GM18511 (cell line): ENCODE data around the gene MAPT.
"Not testable (repeated sequence)": the region's sequence is repeated elsewhere in the genome, so short reads cannot be mapped to it uniquely, and the experiment has no call there.

ENCODE experiments used
- ATAC-seq: cut with Tn5 transposase; IDR thresholded peaks from one replicate; pipeline ENCODE4 v1.9.1; 2021; ENCODE audit warnings: mild to moderate bottlenecking, moderate library complexity; ENCODE audit not compliant: unreplicated experiment

Gene MAPT

GRCh38 chr17:45949755-45950320 is 55.5 kb downstream of the MAPT start:
- ATAC-seq, result no peak

- ATAC-seq, result no peak
These were observed 56.5 kb downstream of the MAPT start for GRCh38 chr17:45950888-45951287.

DNA sequence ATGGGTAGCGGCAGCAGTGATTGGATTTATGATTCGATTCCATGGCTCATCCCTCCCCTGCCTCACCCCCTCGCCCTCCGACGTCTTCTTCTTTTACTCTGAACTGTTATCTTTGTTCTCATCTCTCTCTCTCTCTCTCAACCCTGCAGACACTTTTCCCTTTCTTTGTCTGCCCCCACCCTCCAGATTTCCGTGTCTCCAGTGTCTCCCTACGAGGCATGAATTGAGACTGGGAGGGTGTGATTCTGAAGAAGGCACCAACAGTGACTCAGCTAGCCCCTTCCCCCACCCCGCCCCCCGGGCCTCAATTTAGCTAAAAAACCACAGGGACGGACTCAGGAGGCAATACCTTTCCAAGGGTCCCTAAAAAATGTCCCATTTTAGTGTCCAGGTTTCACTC is 57.0 kb downstream of the MAPT start:
- ATAC-seq, result no peak

DNA sequence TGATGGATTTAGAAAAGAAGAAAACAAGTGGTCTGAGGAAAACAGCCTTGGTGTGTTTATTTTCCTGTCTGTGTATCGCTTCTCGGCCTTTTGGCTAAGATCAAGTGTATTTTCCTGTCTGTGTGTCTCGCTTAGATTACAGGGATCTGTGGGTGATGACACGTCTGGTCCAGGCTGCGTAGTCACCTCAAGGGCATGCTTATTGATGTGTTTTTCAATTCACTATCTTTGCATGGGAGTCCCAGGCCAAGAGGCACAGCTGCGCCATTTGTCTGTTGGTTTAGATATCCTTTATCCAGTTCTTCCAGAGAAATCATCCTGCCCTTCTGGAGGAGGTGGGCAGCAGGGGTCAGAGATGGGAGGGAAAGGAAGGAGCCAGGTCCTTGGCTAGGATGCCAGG is 57.6 kb downstream of the MAPT start:
- no peak for ATAC-seq

GRCh38 chr17:45952814-45953320 is 58.5 kb downstream of the MAPT start:
- ATAC-seq, result no peak

- no peak for ATAC-seq
These were observed 59.2 kb downstream of the MAPT start for GRCh38 chr17:45953561-45953960.

GRCh38 chr17:45954914-45955313 is 60.6 kb downstream of the MAPT start:
- ATAC-seq, result no peak

DNA sequence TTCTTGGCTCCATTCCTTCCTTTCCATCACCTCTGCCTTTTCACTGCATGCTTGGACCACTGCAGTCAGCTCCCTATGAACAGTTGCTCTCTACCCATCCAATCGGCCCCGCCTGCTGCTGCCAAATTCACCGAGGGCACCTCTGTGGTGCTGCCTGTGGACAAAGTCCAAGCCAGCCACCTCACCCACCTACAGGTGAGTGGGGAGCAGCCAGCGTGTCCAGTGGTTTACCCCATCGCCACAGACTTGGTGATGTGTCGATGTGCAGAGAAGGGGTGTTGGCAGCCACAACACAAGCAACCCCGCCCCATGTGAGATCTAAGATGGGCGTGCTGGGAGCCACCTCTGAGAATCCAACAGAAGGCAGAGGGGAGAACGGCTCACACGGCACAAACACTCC is 61.0 kb downstream of the MAPT start:
- no peak for ATAC-seq

DNA sequence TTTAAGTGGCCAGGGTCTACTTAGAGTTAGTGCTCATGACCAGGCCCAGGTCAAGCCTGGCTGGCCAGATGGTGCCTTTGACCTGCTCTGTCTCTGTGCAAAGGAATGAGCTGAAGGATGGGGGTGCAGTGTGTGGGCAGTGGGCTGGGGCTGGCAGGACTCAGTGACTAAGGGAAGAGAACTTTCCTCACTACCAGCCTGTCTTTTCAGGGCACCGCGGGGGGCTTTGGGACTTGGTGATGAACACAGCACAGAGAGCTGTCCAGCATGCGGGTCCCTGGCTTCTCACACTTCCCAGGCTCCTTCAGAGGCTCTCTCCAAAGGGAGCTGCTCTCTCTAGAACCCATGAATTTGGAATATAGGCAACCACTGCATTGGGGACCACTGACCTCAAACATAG is 61.7 kb downstream of the MAPT start:
- ATAC-seq, result no peak

- not testable (repeated sequence) for ATAC-seq
These were observed 62.4 kb downstream of the MAPT start for GRCh38 chr17:45956746-45957145.

- ATAC-seq, result no peak
These were observed 64.0 kb downstream of the MAPT start for GRCh38 chr17:45958307-45958706.

DNA sequence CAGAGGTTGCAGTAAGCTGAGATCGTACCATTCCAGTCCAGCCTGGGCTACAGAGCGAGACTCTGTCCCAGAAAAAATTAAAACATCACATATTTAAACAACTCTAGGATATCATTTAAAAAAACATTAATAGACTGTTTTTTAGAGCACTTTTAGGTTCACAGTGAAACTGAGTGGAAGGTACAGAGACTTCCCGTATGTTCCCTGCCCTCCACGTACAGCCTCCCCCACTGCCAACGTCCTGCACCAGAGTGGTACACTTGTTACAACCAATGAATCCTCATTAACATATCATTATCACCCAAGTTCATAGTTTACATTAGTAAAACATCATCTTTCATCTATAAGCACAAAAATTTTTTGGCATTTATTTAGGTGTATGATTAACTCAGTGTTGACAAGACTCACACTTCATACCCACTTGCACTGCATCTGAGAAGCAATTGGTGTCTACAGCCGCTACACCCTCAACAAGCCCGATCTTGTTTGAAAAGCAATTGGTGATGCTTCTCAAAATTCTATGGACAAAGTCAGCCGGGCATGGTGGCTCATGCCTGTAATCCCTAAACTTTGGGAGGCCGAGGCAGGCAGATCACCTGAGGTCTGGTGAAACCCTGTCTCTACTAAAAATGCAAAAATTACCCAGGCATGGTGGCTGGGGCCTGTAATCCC is 64.8 kb downstream of the MAPT start:
- no peak for ATAC-seq

- no peak for ATAC-seq
These were observed 66.0 kb downstream of the MAPT start for GRCh38 chr17:45960311-45960710.

GRCh38 chr17:45961206-45961605 is 66.9 kb downstream of the MAPT start:
- ATAC-seq, result no peak

- no peak for ATAC-seq
These were observed 68.0 kb downstream of the MAPT start for GRCh38 chr17:45962221-45962972.

DNA sequence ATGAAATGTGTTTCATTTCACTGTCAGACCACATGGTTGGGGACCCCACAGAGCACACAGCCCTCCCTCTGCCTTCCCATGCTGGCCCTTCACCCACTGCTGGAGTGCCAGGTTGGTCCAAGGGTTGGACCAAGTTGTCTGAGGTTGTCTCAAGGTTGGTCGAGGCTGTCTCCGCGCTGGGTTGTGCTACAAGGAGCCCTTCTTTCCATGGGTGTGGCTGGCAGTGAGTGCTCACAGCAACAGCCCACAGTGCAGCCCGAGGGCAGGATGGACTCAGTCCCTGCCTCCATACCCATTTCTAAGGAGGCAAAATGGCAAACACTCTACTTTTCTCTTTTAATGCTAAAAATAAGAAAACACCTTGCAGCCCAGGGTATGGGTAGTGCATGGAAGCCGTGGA is 68.9 kb downstream of the MAPT start:
- no peak for ATAC-seq

DNA sequence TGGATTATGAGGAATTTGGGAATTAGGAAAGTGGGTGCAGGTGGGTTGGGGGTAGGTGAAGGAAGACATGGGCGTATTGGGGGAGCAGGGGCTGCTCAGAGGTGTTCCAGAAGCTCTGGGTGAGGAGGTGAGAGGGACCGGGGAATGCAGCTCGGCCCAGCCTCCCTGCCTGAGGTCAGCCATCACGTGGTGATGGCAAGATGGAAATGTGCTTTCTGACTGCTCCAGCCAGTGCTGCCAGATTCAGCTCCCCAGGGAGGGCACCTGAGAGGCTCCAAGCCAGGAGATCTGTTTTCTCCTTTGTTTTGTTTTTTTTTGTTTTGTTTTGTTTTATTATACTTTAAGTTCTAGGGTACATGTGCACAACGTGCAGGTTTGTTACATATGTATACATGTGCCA is 69.5 kb downstream of the MAPT start:
- no peak for ATAC-seq

DNA sequence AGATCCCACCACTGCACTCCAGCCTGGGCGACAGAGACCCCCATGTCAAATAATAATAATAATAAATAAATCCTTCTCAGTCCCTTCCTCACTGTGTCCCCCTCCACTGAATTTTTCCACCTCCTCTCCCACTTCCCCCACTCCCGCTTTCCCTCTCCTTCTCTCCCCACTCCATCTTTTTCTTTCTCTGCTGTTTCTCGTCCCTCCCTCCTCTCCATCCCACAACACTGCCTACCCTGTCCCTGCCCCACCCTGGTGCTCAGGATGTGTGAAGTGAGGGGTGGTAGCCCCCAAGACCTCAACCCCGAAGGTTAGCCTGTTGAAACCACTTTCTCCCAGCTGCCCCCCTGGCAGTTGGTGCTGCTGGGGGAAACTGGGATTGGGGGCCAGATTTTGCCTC is 70.3 kb downstream of the MAPT start:
- ATAC-seq, result no peak

GRCh38 chr17:45965812-45966211 is 71.5 kb downstream of the MAPT start:
- no peak for ATAC-seq

GRCh38 chr17:45966606-45967280 is 72.4 kb downstream of the MAPT start:
- no peak for ATAC-seq

DNA sequence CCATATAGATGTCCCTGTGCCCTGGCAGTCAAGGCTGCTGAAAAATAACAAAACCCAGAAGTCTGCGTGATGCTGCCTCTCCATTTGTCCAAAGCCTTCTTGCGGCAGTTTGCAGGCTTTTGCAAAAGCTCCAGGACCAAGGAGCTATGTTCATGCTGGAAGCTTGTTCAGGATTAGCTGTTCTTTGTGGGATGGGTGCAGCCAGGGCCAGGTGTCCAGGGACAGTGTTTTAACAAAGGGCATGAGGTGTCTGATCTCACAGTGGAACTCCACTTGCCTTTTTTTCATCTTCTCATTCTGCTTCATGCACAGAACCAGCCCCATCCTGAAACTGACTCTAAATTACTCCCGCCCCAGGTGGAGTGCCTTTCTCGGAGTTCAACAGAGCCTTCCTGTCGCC is 73.0 kb downstream of the MAPT start:
- ATAC-seq, result no peak

DNA sequence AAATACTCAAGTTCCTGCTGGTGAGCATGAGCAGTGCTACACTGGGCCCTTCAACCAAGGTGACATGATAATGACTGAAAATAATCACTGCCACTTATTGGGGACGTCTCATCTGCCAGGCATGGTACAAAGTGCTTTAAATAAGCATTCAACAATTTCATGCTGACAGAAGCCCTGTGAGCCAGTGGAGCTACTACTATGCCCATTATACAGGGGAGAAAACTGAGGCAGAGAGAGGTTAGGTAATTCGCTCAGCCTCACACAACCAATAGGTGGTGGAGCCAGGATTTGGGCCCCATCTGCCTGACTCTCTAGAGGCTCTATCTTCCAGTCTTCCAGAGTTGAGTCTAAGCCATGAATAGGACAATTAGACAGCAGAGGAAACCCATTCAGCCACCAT is 74.4 kb downstream of the MAPT start:
- no peak for ATAC-seq
